H9 (cell line): ENCODE results near the gene ZNF280D. TPM values are rescaled to one million over a fixed set of nuclear protein-coding genes. Genes with fewer than 3 reads are reported as not detected.

Source experiments
- DNase-seq: peaks from one replicate; pipeline ENCODE4 v3.0.0-alpha.2; 2017
- H2AFZ ChIP-seq: one replicate; pipeline ENCODE4 v1.6.1; 2013; ENCODE audit warnings: mild to moderate bottlenecking, low read length, control low read depth, moderate library complexity
- H2AK5ac ChIP-seq: 2 replicates; pipeline ENCODE4 v1.6.1; 2013; ENCODE audit warnings: low read length, control low read depth, mixed read lengths; ENCODE audit not compliant: insufficient read length
- H2BK120ac ChIP-seq: one replicate; pipeline ENCODE4 v1.6.1; 2013; ENCODE audit warnings: low read depth, mild to moderate bottlenecking, low read length, control low read depth, inconsistent platforms; ENCODE audit not compliant: poor library complexity, severe bottlenecking
- H2BK12ac ChIP-seq: 2 replicates; pipeline ENCODE4 v1.6.1; 2013; ENCODE audit warnings: low read length, control low read depth, mixed read lengths, low read depth; ENCODE audit not compliant: insufficient read length
- H2BK15ac ChIP-seq: 2 replicates; pipeline ENCODE4 v1.6.1; 2013; ENCODE audit warnings: low read depth, low read length, control low read depth
- H2BK20ac ChIP-seq: one replicate; pipeline ENCODE4 v1.6.1; 2013; ENCODE audit warnings: low read depth, mild to moderate bottlenecking, low read length, control low read depth, inconsistent platforms; ENCODE audit not compliant: poor library complexity, severe bottlenecking
- H2BK5ac ChIP-seq: 2 replicates; pipeline ENCODE4 v1.6.1; 2013; ENCODE audit warnings: low read length, control low read depth, mixed read lengths; ENCODE audit not compliant: insufficient read length
- H3K14ac ChIP-seq: 2 replicates; pipeline ENCODE4 v1.6.1; 2013; ENCODE audit warnings: low read length, control low read depth; ENCODE audit not compliant: insufficient read depth
- H3K18ac ChIP-seq: 2 replicates; pipeline ENCODE4 v1.6.1; 2013; ENCODE audit warnings: low read depth, mild to moderate bottlenecking, mixed read lengths, low read length, control low read depth; ENCODE audit not compliant: insufficient read length
- H3K23ac ChIP-seq: 2 replicates; pipeline ENCODE4 v1.6.1; 2013; ENCODE audit warnings: low read length, control low read depth, mixed read lengths, low read depth; ENCODE audit not compliant: insufficient read length
- H3K23me2 ChIP-seq: 2 replicates; pipeline ENCODE4 v1.6.1; 2013; ENCODE audit warnings: low read depth, mild to moderate bottlenecking, mixed read lengths, low read length, control low read depth; ENCODE audit not compliant: insufficient read length, poor library complexity, severe bottlenecking
- H3K27ac ChIP-seq: 2 replicates; pipeline ENCODE4 v1.5.1; 2013; ENCODE audit warnings: low read length, control low read depth, mixed read lengths, low read depth; ENCODE audit not compliant: insufficient read length
- H3K27me3 ChIP-seq: 2 replicates; pipeline ENCODE4 v1.6.1; 2013; ENCODE audit warnings: low read length, control low read depth, inconsistent platforms; ENCODE audit not compliant: insufficient read depth
- H3K4ac ChIP-seq: 2 replicates; pipeline ENCODE4 v1.6.1; 2013; ENCODE audit warnings: low read depth, mild to moderate bottlenecking, control low read depth, inconsistent platforms, low read length, moderate library complexity
- H3K4me1 ChIP-seq: 2 replicates; pipeline ENCODE4 v1.6.1; 2013; ENCODE audit warnings: low read length, control low read depth, inconsistent platforms; ENCODE audit not compliant: insufficient read depth
- H3K4me2 ChIP-seq: 2 replicates; pipeline ENCODE4 v1.6.1; 2013; ENCODE audit warnings: low read length, control low read depth, mixed read lengths; ENCODE audit not compliant: insufficient read length, insufficient read depth
- H3K56ac ChIP-seq: 2 replicates; pipeline ENCODE4 v1.6.1; 2013; ENCODE audit warnings: low read depth, mild to moderate bottlenecking, mixed read lengths, low read length, control low read depth; ENCODE audit not compliant: insufficient read length
- H3K79me1 ChIP-seq: 2 replicates; pipeline ENCODE4 v1.6.1; 2013; ENCODE audit warnings: low read depth, mild to moderate bottlenecking, moderate library complexity, low read length, control low read depth, inconsistent platforms; ENCODE audit not compliant: insufficient read depth, poor library complexity, severe bottlenecking
- H3K79me2 ChIP-seq: 2 replicates; pipeline ENCODE4 v1.6.1; 2013; ENCODE audit warnings: low read length, control low read depth, inconsistent platforms; ENCODE audit not compliant: insufficient read depth
- H3K9ac ChIP-seq: 2 replicates; pipeline ENCODE4 v1.6.1; 2013; ENCODE audit warnings: low read length, control low read depth, mixed read lengths; ENCODE audit not compliant: insufficient read length; ENCODE audit errors: extremely low read depth
- H3K9me3 ChIP-seq: one replicate; pipeline ENCODE4 v1.6.1; 2013; ENCODE audit warnings: low read depth, low read length, inconsistent platforms; ENCODE audit not compliant: control insufficient read depth
- H3T11ph ChIP-seq: one replicate; pipeline ENCODE4 v1.6.1; 2013; ENCODE audit warnings: mild to moderate bottlenecking, low read length, control low read depth, inconsistent platforms
- H4K20me1 ChIP-seq: one replicate; pipeline ENCODE4 v1.6.1; 2013; ENCODE audit not compliant: control insufficient read depth, insufficient read length, insufficient read depth
- H4K5ac ChIP-seq: 2 replicates; pipeline ENCODE4 v1.6.1; 2013; ENCODE audit warnings: low read depth, mild to moderate bottlenecking, mixed read lengths, low read length, control low read depth; ENCODE audit not compliant: insufficient read length
- H4K8ac ChIP-seq: replicated peaks from 2 replicates; pipeline ENCODE4 v1.6.1; 2013; ENCODE audit warnings: low read length, control low read depth, mixed read lengths, low read depth; ENCODE audit not compliant: insufficient read length
- H4K91ac ChIP-seq: 2 replicates; pipeline ENCODE4 v1.6.1; 2013; ENCODE audit warnings: low read depth, mild to moderate bottlenecking, moderate library complexity, mixed read lengths, low read length, control low read depth; ENCODE audit not compliant: insufficient read length
- H3K27ac Mint-ChIP-seq, 3 experiments: 2 replicates in 2 of 3; 3 replicates in 1 of 3; pipeline ENCODE4 v1.8.0; 2020 to 2021; ENCODE audit warnings: mixed read lengths in 3 of 3, mild to moderate bottlenecking in 1 of 3, moderate library complexity in 1 of 3
- H3K27me3 Mint-ChIP-seq: 2 replicates; pipeline ENCODE4 v1.8.0; 2021; ENCODE audit warnings: low read depth, mild to moderate bottlenecking, moderate library complexity, mixed read lengths
- H3K36me3 Mint-ChIP-seq, 3 experiments: 2 replicates in 2 of 3; 3 replicates in 1 of 3; pipeline ENCODE4 v1.8.0; 2020 to 2021; ENCODE audit warnings: low read depth in 3 of 3, mixed read lengths in 3 of 3; ENCODE audit not compliant: insufficient read depth in 1 of 3
- H3K4me1 Mint-ChIP-seq, 2 experiments: 2 replicates each; pipeline ENCODE4 v1.8.0; 2020; ENCODE audit warnings: mixed read lengths in 2 of 2
- H3K4me3 Mint-ChIP-seq, 2 experiments: 2 replicates in 1 of 2; 3 replicates in 1 of 2; pipeline ENCODE4 v1.8.0; 2020 to 2021; ENCODE audit warnings: mild to moderate bottlenecking in 2 of 2, mixed read lengths in 2 of 2, moderate library complexity in 1 of 2
- H3K9me3 Mint-ChIP-seq, 2 experiments: 2 replicates in 1 of 2; 3 replicates in 1 of 2; pipeline ENCODE4 v1.8.0; 2020; ENCODE audit warnings: mild to moderate bottlenecking in 2 of 2, mixed read lengths in 2 of 2, moderate library complexity in 1 of 2
- CTCF ChIP-seq: fragments of 200-600 bp; sonication (generic); conservative IDR thresholded peaks from 3 replicates; pipeline ENCODE4 v1.8.0; 2021; ENCODE audit warnings: antibody characterized with exemption, mild to moderate bottlenecking
- total RNA-seq: library from RNA; stranded (reverse); gene quantifications from 2 replicates; pipeline ENCODE4 v1.2.1, GENCODE V29; 2021

ZNF280D gene
- total RNA-seq, 1 experiment from 2014 or later, result 5.7 TPM

- Mint-ChIP-seq H3K4me1 (no peaks in the 10 kb centered on the region), H3K36me3 (no peaks in the 10 kb centered on the region), H3K27ac (no peak overlapping the region), H3K4me3 (no peak overlapping the region), H3K27me3 (no peaks in the 10 kb centered on the region), H3K9me3 (no peaks in the 10 kb centered on the region)
- Histone ChIP-seq H3K4me1 (no peaks in the 10 kb centered on the region), H3K23me2 (no peaks in the 10 kb centered on the region), H2BK15ac (no peak overlapping the region), H3K23ac (no peak overlapping the region), H4K20me1 (no peaks in the 10 kb centered on the region), H4K5ac (no peak overlapping the region), H2AK5ac (no peak overlapping the region), H2BK12ac (no peak overlapping the region), H3K27ac (no peak overlapping the region), H3T11ph (no peak overlapping the region), H2AFZ (no peak overlapping the region), H3K79me1 (no peaks in the 10 kb centered on the region), H3K9me3 (no peaks in the 10 kb centered on the region), H4K8ac (no peak overlapping the region), H4K91ac (no peak overlapping the region), H3K18ac (no peak overlapping the region), H2BK20ac (no peak overlapping the region), H3K4ac (no peak overlapping the region), H3K56ac (no peak overlapping the region), H2BK120ac (no peak overlapping the region), H2BK5ac (no peak overlapping the region), H3K4me2 (no peak overlapping the region), H3K14ac (no peak overlapping the region), H3K27me3 (no peaks in the 10 kb centered on the region), H3K9ac (no peak overlapping the region), H3K79me2 (no peaks in the 10 kb centered on the region)
- TF ChIP-seq CTCF, result no peak
- no peak for DNase-seq
Measured at GRCh38 chr15:56653107-56653506, 80.2 kb downstream of the ZNF280D start.
